Activated CD4-positive, CD25-positive, alpha-beta regulatory T cell treated with anti-CD3 and anti-CD28 coated beads, Interleukin-2, amount 50 U/mL, for 24 hours (primary cell): ENCODE measurements around the gene LRP1B.

Experiments
- ATAC-seq, 2 donors: fragments of 150-1000 bp; cut with Tn5 transposase; one replicate each; pipeline ENCODE4 v1.10.0; 2021; ENCODE audit warnings: mild to moderate bottlenecking in 1 of 2, moderate library complexity in 1 of 2

The LRP1B gene

GRCh38 chr2:140865837-140866236, 1265.0 kb downstream of the LRP1B start:
- no peak for ATAC-seq

- no peak for ATAC-seq
These were observed 1267.1 kb downstream of the LRP1B start for GRCh38 chr2:140863713-140864112.

GRCh38 chr2:140862181-140862580, 1268.6 kb downstream of the LRP1B start:
- no peak for ATAC-seq

GRCh38 chr2:140861666-140862065, 1269.2 kb downstream of the LRP1B start:
- ATAC-seq, result no peak

GRCh38 chr2:140855471-140855870, 1275.3 kb downstream of the LRP1B start:
- ATAC-seq, result no peak

- ATAC-seq, result no peak
These were observed 1279.4 kb downstream of the LRP1B start for GRCh38 chr2:140851258-140851981.

- no peak for ATAC-seq
These were observed 1287.6 kb downstream of the LRP1B start for GRCh38 chr2:140843186-140843585.

- ATAC-seq, result no peak
These were observed 1288.7 kb downstream of the LRP1B start for GRCh38 chr2:140842110-140842509.

- ATAC-seq, result no peak
These were observed 1289.7 kb downstream of the LRP1B start for GRCh38 chr2:140841141-140841540.

GRCh38 chr2:140836826-140837225, 1294.0 kb downstream of the LRP1B start:
- ATAC-seq, result no peak

GRCh38 chr2:140835079-140835478, 1295.7 kb downstream of the LRP1B start:
- ATAC-seq, result no peak

- no peak for ATAC-seq
These were observed 1316.7 kb downstream of the LRP1B start for GRCh38 chr2:140814141-140814540.

GRCh38 chr2:140808820-140809219, 1322.0 kb downstream of the LRP1B start:
- ATAC-seq, result no peak

- no peak for ATAC-seq
These were observed 1322.6 kb downstream of the LRP1B start for GRCh38 chr2:140808211-140808610.

GRCh38 chr2:140804700-140805260, 1326.0 kb downstream of the LRP1B start:
- ATAC-seq, result no peak

- no peak for ATAC-seq
These were observed 1329.5 kb downstream of the LRP1B start for GRCh38 chr2:140801311-140801710.

- no peak for ATAC-seq
These were observed 1333.1 kb downstream of the LRP1B start for GRCh38 chr2:140797718-140798117.

- no peak for ATAC-seq
These were observed 1339.0 kb downstream of the LRP1B start for GRCh38 chr2:140791802-140792201.

- no peak for ATAC-seq
These were observed 1344.2 kb downstream of the LRP1B start for GRCh38 chr2:140786585-140786984.

GRCh38 chr2:140775411-140775810, 1355.4 kb downstream of the LRP1B start:
- ATAC-seq, result no peak

GRCh38 chr2:140770645-140771044, 1360.2 kb downstream of the LRP1B start:
- ATAC-seq, result no peak

GRCh38 chr2:140761807-140762206, 1369.0 kb downstream of the LRP1B start:
- no peak for ATAC-seq

- ATAC-seq, result no peak
These were observed 1371.2 kb downstream of the LRP1B start for GRCh38 chr2:140759426-140760156.

- no peak for ATAC-seq
These were observed 1383.2 kb downstream of the LRP1B start for GRCh38 chr2:140747665-140748064.
